HEK293 (cell line): ENCODE data around the gene CASZ1.

Source experiments
- YY1 ChIP-seq: fragments of 450-650 bp; formaldehyde crosslinking; IDR thresholded peaks from 2 replicates; pipeline ENCODE4 v1.5.1; 2018; ENCODE audit warnings: missing biosample characterization, missing genetic modification characterization
- YY2 ChIP-seq: fragments of 450-650 bp; formaldehyde crosslinking; IDR thresholded peaks from 2 replicates; pipeline ENCODE4 v1.5.1; 2016; ENCODE audit warnings: missing biosample characterization, missing genetic modification characterization
- ZBTB20 ChIP-seq: fragments of 450-650 bp; formaldehyde crosslinking; IDR thresholded peaks from 2 replicates; pipeline ENCODE4 v1.5.1; 2016; ENCODE audit warnings: missing biosample characterization, missing genetic modification characterization
- ZBTB21 ChIP-seq: fragments of 450-650 bp; formaldehyde crosslinking; IDR thresholded peaks from 2 replicates; pipeline ENCODE4 v1.5.1; 2017; ENCODE audit warnings: missing biosample characterization, missing genetic modification characterization
- ZNF239 ChIP-seq: fragments of 450-650 bp; formaldehyde crosslinking; IDR thresholded peaks from 2 replicates; pipeline ENCODE4 v1.5.1; 2016; ENCODE audit warnings: missing biosample characterization, missing genetic modification characterization
- ZNF510 ChIP-seq: fragments of 450-650 bp; formaldehyde crosslinking; IDR thresholded peaks from 2 replicates; pipeline ENCODE4 v1.5.1; 2018; ENCODE audit warnings: mild to moderate bottlenecking, missing genetic modification characterization, missing biosample characterization; ENCODE audit not compliant: insufficient replicate concordance
- ZSCAN30 ChIP-seq: fragments of 450-650 bp; IDR thresholded peaks from 2 replicates; pipeline ENCODE4 v1.5.1; 2018; ENCODE audit warnings: missing biosample characterization, mild to moderate bottlenecking, missing genetic modification characterization, moderate library complexity
- TF ChIP-seq, protein P1 (sequence below): fragments of 450-650 bp; formaldehyde crosslinking; IDR thresholded peaks from 2 replicates; pipeline ENCODE4 v1.5.1; 2016; ENCODE audit warnings: missing biosample characterization, missing genetic modification characterization
- TF ChIP-seq, protein P2 (sequence below): sonication (generic); formaldehyde crosslinking; IDR thresholded peaks from 2 replicates; pipeline ENCODE4 v1.8.1; 2022; ENCODE audit warnings: mild to moderate bottlenecking, moderate library complexity, missing genetic modification reagents
- TF ChIP-seq, protein P3 (sequence below): fragments of 450-650 bp; formaldehyde crosslinking; IDR thresholded peaks from 2 replicates; pipeline ENCODE4 v1.5.1; 2016; ENCODE audit warnings: missing biosample characterization, missing genetic modification characterization, low read depth

GRCh38 chr1:10827377-10828333, 31.2 kb upstream of the CASZ1 start:
- TF ChIP-seq ZBTB20 (no peak), YY2 (no peak), ZSCAN30 (tag by site-specific recombination) (no peak), YY1 (tag by site-specific recombination) (no peak), ZNF239 (no peak), ZNF510 (tag by site-specific recombination) (no peak), ZBTB21 (no peak)
- TF ChIP-seq, protein P1, sequence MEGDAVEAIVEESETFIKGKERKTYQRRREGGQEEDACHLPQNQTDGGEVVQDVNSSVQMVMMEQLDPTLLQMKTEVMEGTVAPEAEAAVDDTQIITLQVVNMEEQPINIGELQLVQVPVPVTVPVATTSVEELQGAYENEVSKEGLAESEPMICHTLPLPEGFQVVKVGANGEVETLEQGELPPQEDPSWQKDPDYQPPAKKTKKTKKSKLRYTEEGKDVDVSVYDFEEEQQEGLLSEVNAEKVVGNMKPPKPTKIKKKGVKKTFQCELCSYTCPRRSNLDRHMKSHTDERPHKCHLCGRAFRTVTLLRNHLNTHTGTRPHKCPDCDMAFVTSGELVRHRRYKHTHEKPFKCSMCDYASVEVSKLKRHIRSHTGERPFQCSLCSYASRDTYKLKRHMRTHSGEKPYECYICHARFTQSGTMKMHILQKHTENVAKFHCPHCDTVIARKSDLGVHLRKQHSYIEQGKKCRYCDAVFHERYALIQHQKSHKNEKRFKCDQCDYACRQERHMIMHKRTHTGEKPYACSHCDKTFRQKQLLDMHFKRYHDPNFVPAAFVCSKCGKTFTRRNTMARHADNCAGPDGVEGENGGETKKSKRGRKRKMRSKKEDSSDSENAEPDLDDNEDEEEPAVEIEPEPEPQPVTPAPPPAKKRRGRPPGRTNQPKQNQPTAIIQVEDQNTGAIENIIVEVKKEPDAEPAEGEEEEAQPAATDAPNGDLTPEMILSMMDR (tag by site-specific recombination), result no peak
- TF ChIP-seq, protein P2, sequence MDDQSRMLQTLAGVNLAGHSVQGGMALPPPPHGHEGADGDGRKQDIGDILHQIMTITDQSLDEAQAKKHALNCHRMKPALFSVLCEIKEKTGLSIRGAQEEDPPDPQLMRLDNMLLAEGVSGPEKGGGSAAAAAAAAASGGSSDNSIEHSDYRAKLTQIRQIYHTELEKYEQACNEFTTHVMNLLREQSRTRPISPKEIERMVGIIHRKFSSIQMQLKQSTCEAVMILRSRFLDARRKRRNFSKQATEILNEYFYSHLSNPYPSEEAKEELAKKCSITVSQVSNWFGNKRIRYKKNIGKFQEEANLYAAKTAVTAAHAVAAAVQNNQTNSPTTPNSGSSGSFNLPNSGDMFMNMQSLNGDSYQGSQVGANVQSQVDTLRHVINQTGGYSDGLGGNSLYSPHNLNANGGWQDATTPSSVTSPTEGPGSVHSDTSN (CRISPR knock-in tag), result no peak
- TF ChIP-seq, protein P3, sequence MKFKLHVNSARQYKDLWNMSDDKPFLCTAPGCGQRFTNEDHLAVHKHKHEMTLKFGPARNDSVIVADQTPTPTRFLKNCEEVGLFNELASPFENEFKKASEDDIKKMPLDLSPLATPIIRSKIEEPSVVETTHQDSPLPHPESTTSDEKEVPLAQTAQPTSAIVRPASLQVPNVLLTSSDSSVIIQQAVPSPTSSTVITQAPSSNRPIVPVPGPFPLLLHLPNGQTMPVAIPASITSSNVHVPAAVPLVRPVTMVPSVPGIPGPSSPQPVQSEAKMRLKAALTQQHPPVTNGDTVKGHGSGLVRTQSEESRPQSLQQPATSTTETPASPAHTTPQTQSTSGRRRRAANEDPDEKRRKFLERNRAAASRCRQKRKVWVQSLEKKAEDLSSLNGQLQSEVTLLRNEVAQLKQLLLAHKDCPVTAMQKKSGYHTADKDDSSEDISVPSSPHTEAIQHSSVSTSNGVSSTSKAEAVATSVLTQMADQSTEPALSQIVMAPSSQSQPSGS (tag by site-specific recombination), result no peak
